GM19324 (cell line): ENCODE measurements around the gene ADAT3.

Experiments
- ATAC-seq: cut with Tn5 transposase; IDR thresholded peaks from one replicate; pipeline ENCODE4 v1.9.1; 2021; ENCODE audit warnings: mild to moderate bottlenecking, moderate library complexity; ENCODE audit not compliant: unreplicated experiment, low FRiP score

The ADAT3 gene

GRCh38 chr19:1905110-1905862 is at the start of gene ADAT3, which contains the start of gene SCAMP4:
Gene ADAT3 (plus strand): TSS chr19:1905399. CDS start chr19:1912048, 6,649 bp downstream.
Gene SCAMP4 (plus strand): TSS chr19:1905399. CDS start chr19:1915020, 9,621 bp downstream.
- peak; percentile 87 for ATAC-seq

GRCh38 chr19:1855828-1856255 is 49.4 kb upstream of the ADAT3 start:
- no peak for ATAC-seq

- no peak for ATAC-seq
Observed at GRCh38 chr19:1856345-1856697, 48.9 kb upstream of the ADAT3 start.

GRCh38 chr19:1856698-1857603 is 48.2 kb upstream of the ADAT3 start:
- ATAC-seq: peak; percentile 25

GRCh38 chr19:1857648-1858326 is 47.4 kb upstream of the ADAT3 start:
- no peak for ATAC-seq

- ATAC-seq: no peak
Observed at GRCh38 chr19:1858412-1859081, 46.7 kb upstream of the ADAT3 start.

GRCh38 chr19:1859331-1859781 is 45.8 kb upstream of the ADAT3 start:
- no peak for ATAC-seq

GRCh38 chr19:1860042-1860775 is 45.0 kb upstream of the ADAT3 start:
- ATAC-seq: no peak

- ATAC-seq: no peak
Observed at GRCh38 chr19:1860821-1861598, 44.2 kb upstream of the ADAT3 start.

GRCh38 chr19:1861599-1862031 is 43.6 kb upstream of the ADAT3 start:
- ATAC-seq: no peak

GRCh38 chr19:1862068-1862423 is 43.2 kb upstream of the ADAT3 start:
- ATAC-seq: no peak

GRCh38 chr19:1862424-1863327 is 42.5 kb upstream of the ADAT3 start:
- peak; percentile 16 for ATAC-seq

GRCh38 chr19:1863328-1863637 is 41.9 kb upstream of the ADAT3 start, which contains the start of gene KLF16:
Gene KLF16 (minus strand): TSS chr19:1863579. CDS start chr19:1863497, 82 bp downstream.
- peak; percentile 13 for ATAC-seq

GRCh38 chr19:1863638-1864479 is 41.3 kb upstream of the ADAT3 start:
- ATAC-seq: peak; percentile 62

- ATAC-seq: no peak
Observed at GRCh38 chr19:1864480-1865171, 40.6 kb upstream of the ADAT3 start.
